ENCODE measurements around the gene LRRC8D. TPM values are rescaled to one million over a fixed set of nuclear protein-coding genes. Genes with fewer than 3 reads are reported as not detected.

LRRC8D gene
- total RNA-seq, 1 experiment from 2014 or later, result 22.3 TPM

DNA sequence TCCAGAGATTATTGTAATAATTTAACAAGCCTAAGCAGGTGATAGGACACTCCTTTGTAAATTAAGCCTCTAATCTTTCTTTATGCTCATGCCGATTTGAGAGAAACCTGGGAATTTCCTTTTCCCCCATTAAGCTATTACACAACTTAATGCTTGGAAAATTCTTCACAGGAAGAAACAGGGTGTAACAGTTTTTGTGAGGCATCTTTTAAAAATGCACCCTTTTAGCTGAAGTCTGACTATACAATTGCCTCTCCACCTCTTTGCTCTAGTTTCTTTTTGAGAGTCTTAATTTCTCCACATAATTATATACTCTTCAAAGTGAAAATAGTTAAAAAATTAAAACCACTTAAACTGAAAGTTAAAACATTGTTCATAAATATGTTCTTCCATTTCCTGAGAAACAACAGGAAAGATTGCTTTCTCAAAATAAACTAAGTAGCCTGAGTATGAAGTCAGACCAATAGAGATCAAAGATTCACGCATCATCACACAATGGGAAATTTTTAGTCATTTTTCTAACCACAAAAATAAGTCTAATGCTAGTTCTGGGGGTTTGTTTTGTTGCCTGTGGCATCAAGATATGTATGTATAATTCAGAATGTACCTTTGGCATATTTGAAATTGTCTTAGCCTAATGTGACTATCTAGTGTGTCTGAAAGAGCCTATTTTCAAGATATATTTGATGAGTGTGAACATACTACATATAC is 34.7 kb downstream of the LRRC8D start:
- BruUV-seq (replicated peaks), result no TSS peak
- intact Hi-C loops (cut with micrococcal nuclease; ENCODE audit: unreplicated experiment), result no loop called here
- Mint-ChIP-seq H3K36me3 (ENCODE audit: insufficient read depth, unreplicated experiment) (no peaks in the 10 kb centered on the region), H3K4me3 (ENCODE audit: low read depth, unreplicated experiment) (no peak overlapping the region), H3K27me3 (ENCODE audit: unreplicated experiment) (no peaks in the 10 kb centered on the region), H3K27ac (ENCODE audit: unreplicated experiment) (no peak overlapping the region), H3K4me1 (ENCODE audit: low read depth, unreplicated experiment) (no peaks in the 10 kb centered on the region), H3K9me3 (ENCODE audit: low read depth, unreplicated experiment) (no peaks in the 10 kb centered on the region)
- CTCF ChIA-PET, result no interaction called here
- TF ChIP-seq, protein P1, sequence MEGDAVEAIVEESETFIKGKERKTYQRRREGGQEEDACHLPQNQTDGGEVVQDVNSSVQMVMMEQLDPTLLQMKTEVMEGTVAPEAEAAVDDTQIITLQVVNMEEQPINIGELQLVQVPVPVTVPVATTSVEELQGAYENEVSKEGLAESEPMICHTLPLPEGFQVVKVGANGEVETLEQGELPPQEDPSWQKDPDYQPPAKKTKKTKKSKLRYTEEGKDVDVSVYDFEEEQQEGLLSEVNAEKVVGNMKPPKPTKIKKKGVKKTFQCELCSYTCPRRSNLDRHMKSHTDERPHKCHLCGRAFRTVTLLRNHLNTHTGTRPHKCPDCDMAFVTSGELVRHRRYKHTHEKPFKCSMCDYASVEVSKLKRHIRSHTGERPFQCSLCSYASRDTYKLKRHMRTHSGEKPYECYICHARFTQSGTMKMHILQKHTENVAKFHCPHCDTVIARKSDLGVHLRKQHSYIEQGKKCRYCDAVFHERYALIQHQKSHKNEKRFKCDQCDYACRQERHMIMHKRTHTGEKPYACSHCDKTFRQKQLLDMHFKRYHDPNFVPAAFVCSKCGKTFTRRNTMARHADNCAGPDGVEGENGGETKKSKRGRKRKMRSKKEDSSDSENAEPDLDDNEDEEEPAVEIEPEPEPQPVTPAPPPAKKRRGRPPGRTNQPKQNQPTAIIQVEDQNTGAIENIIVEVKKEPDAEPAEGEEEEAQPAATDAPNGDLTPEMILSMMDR (IDR thresholded peaks at IDR 0.05; ENCODE audit: unreplicated experiment), result no peak
- DNase-seq, result no peak

DNA sequence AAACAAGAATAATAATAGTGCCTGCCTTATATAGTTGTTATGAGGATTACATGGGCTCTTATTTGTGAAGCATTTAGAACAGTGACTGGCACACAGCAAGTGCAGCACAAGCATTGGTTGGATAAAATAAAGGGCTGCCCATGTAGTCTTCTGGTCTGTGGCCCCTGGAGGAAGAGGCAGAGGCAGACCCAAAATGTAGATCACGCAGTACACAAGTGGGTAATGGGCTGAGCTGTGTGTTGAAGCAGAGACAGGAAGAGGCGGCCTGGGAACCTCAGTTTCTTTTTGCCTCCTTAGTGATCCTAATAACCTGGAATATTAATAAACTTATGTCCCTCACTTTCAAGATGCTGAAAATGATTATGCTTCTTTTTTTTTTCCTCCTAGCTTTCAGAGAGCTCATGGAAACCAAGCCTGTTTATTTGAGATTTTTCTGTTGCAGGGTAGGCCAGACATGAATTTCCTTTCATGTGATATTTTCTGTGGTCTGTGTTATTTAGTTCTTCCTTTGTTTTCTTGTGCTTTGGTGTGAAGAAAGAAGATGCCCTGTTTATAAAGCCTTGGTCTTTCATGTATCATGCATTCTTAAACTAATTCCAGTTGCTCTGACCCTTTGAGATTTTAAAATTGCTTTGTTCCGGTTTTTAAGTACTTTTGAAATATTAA is 42.5 kb downstream of the LRRC8D start:
- CTCF ChIA-PET, result no interaction called here
- H3K4me1 Mint-ChIP-seq (ENCODE audit: low read depth, unreplicated experiment), result peaks cover 33% of the 10 kb centered on the region
- BruUV-seq (replicated peaks), result no TSS peak

DNA sequence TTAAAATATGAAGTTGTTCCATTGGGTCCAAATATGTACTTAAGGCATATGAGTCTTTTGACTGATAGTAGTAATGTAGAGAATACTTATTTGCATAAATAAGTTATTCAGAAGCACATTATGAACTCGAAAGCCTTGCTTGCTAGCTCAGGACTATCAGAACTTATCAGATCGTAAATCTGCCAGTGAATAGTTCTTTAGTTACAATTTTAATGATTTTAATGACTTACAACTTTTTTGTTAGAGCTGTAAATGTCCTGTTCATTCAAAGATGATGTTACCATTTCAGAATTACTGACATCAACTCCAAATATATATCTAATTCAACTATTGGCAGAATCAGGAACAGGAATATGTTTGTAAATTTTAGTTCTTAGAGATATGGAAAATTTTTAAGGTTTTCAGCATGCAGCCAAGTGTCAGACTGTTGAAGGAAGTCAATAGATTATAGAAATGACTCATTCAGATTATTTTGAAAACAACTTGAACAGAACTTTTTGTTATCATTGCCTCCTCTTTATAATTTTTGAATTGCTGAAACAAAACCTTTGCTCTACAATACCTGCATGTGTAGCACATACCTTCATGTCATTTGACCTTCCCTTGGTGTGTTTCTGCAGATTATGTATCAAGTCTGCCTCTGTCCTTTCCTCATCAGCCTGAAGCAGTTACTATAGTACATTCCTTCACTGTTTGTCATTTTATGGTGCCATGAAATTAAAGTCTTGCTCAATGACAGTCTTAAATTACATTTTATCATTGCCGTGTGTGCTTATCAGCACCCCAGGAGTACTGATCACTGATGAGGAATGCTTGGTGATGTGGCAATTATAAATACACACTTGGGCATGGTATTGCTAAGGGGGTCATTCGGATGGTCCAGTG is 44.9 kb downstream of the LRRC8D start:
- DNase-seq, result peak; percentile 11
- BruUV-seq (replicated peaks), result no TSS peak

More for the DNA sequence above, 42.5 kb downstream of the LRRC8D start:
- Mint-ChIP-seq H3K27ac (ENCODE audit: unreplicated experiment) (no peak overlapping the region), H3K36me3 (ENCODE audit: insufficient read depth, unreplicated experiment) (no peaks in the 10 kb centered on the region), H3K4me3 (ENCODE audit: low read depth, unreplicated experiment) (no peak overlapping the region), H3K9me3 (ENCODE audit: low read depth, unreplicated experiment) (no peaks in the 10 kb centered on the region), H3K27me3 (ENCODE audit: unreplicated experiment) (no peaks in the 10 kb centered on the region)
- TF ChIP-seq, protein P1 (IDR thresholded peaks at IDR 0.05; ENCODE audit: unreplicated experiment), result no peak
- no peak for DNase-seq
- intact Hi-C loops (cut with micrococcal nuclease; ENCODE audit: unreplicated experiment), result no loop called here

DNA sequence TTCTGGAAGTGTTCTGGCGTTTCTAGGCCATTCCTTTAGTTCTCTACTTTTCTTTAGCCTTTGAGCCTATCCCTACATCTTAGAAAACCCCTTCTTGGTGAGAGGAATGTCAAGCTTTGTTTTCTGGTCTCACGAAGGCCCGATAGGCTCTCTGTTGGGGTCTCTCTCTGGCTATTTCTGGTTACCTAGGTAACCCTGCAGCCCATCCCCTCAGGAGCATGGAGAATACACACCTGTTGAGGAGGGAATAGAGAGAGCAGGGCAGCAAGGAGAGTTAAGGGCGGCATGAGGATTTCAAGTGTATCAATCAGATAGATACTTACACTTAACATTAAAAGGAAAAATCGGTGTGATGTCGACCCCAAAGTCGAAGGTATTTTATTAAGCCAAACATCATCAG is 45.7 kb downstream of the LRRC8D start:
- Mint-ChIP-seq H3K9me3 (ENCODE audit: low read depth, unreplicated experiment) (peaks cover 2% of the 10 kb centered on the region), H3K27ac (ENCODE audit: unreplicated experiment) (peak overlapping the region; percentile 58), H3K4me1 (ENCODE audit: low read depth, unreplicated experiment) (peaks cover 47% of the 10 kb centered on the region), H3K4me3 (ENCODE audit: low read depth, unreplicated experiment) (peak overlapping the region; percentile 17), H3K27me3 (ENCODE audit: unreplicated experiment) (no peaks in the 10 kb centered on the region), H3K36me3 (ENCODE audit: insufficient read depth, unreplicated experiment) (peaks cover 4% of the 10 kb centered on the region)
- no peak for DNase-seq
- intact Hi-C loops (cut with micrococcal nuclease; ENCODE audit: unreplicated experiment), result no loop called here
- TF ChIP-seq, protein P1 (IDR thresholded peaks at IDR 0.05; ENCODE audit: unreplicated experiment), result no peak
- CTCF ChIA-PET, result no interaction called here
- BruUV-seq (replicated peaks), result no TSS peak

More for the DNA sequence above, 44.9 kb downstream of the LRRC8D start:
- H3K36me3 Mint-ChIP-seq (ENCODE audit: insufficient read depth, unreplicated experiment), result peaks cover 4% of the 10 kb centered on the region
- no peaks in the 10 kb centered on the region for H3K27me3 Mint-ChIP-seq (ENCODE audit: unreplicated experiment)
- TF ChIP-seq, protein P1 (IDR thresholded peaks at IDR 0.05; ENCODE audit: unreplicated experiment), result no peak
- CTCF ChIA-PET, result no interaction called here
- peak overlapping the region; percentile 17 for H3K4me3 Mint-ChIP-seq (ENCODE audit: low read depth, unreplicated experiment)
- peaks cover 39% of the 10 kb centered on the region for H3K4me1 Mint-ChIP-seq (ENCODE audit: low read depth, unreplicated experiment)
- H3K27ac Mint-ChIP-seq (ENCODE audit: unreplicated experiment), result peak overlapping the region; percentile 58
- peaks cover 2% of the 10 kb centered on the region for H3K9me3 Mint-ChIP-seq (ENCODE audit: low read depth, unreplicated experiment)
- intact Hi-C loops (cut with micrococcal nuclease; ENCODE audit: unreplicated experiment), result no loop called here

Measured in Calu3 (cell line).